Heart left ventricle (tissue), 13 donors: ENCODE measurements around the gene GZF1.

Experiments
- CTCF ChIP-seq, 12 donors: fragments of 200-600 bp; sonication (generic) in 4 of 12; IDR thresholded peaks; one replicate each; pipeline versions ENCODE4 v1.5.0 to v1.8.0; 2018 to 2022; ENCODE audit warnings: antibody characterized with exemption in 12 of 12, mild to moderate bottlenecking in 5 of 12
- POLR2A ChIP-seq, 2 donors: fragments of 450-650 bp; IDR thresholded peaks; one replicate each; pipeline ENCODE4 v1.6.1; 2017; ENCODE audit warnings: antibody characterized with exemption in 2 of 2, mild to moderate bottlenecking in 2 of 2, moderate library complexity in 2 of 2
- donor health status: ischemic (EF 13 %, LVEDD 7.1; RV severe dilation, severe dysfunction).
- donor health status: DM: no; HTN: yes; CAD: no.
- donor health status: DM: no; HTN: no; CAD: no.
- donor health status: ischemic (EF 25% LVEDD 6.9; RV normal size, moderate dysfunction).
- donor health status: ischemic (EF 25% LVEDD 5.7; RV mildly dilated, moderate dysfunction).
- donor health status: ischemic (EF 35%, LVEDD 5.7; RV mildly dilated, moderate dysfunction).
- donor health status: nonischemic (EF 11% LVEDD 7.7; RV severe dilation, severe dysfunction).
- donor health status: DM: yes; HTN: yes; CAD: no.
- donor health status: PGD.
- donor health status: ischemic (EF 29% LVEDD 5.4; RV normal size, mild dysfunction).
- donor health status: nonischemic (EF 23%, LVEDD 6.1; RV moderate dilation, normal function).

GRCh38 chr20:23419995-23420901, 58.3 kb downstream of the GZF1 start:
- TF ChIP-seq CTCF (IDR thresholded peaks at IDR 0.05) = no peak
- no peak for TF ChIP-seq POLR2A (IDR thresholded peaks at IDR 0.05)
